ENCODE results near the gene ABCB6.
A peak's percentile ranks its signal among the peaks of the same experiment; 100 is the strongest.

The ABCB6 gene

GRCh38 chr2:219245148-219245898, 26.6 kb upstream of the ABCB6 start, which contains the start of the genes GLB1L and STK16:
Gene GLB1L (minus strand): TSS chr2:219245444. CDS start chr2:219243573, 1,871 bp downstream.
Gene STK16 (plus strand): TSS chr2:219245479. CDS start chr2:219246000, 521 bp downstream.
- DNase-seq, result peak; percentile 80 to 87 (median 82)

GRCh38 chr2:219244789-219245147, 26.0 kb upstream of the ABCB6 start:
- no peak for DNase-seq

DNA sequence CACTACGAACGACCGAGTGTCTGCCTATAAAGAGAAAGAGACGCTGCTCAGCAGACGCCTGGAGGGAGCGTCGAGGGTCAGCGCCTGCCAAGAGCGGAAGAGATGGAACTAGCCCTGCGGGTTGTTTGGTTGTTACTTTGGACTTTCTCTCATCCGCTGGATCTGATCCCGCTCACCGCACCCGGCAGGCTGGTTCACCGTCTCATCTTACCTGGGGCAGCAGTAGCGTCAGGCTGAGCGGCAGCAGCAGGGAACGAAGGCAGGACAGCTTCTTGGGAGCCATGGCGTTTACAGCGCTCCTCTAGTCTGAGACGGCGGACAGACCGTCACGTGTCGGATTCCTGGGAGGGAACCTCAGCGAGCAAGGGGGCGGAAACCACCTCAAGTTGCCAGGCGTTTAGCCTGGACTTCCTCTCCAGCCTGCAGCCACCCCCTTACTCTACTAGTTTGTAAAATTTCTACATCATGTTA, 24.6 kb upstream of the ABCB6 start:
- no peak for DNase-seq

GRCh38 chr2:219234331-219234730, 15.6 kb upstream of the ABCB6 start:
- DNase-seq, result no peak

DNA sequence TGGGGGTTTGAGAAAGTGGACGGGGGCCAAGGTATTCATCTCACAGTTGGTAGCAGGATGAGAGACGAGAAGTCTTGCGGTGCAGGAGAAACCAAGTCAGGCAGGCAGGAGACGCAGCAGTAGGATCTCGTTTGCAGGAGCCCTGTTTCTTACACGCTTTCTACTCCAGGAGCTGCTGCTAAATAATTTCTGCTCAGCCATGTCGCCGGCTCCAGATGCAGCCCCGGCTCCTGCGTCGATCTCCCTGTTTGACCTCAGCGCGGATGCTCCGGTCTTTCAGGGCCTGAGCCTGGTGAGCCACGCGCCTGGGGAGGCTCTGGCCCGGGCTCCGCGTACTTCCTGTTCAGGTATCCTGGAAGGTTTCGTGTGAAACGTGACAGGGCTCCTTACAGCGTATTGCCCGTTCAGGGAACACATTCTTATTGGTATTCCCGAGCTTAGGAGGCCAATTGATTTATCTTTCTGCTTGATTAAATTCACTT, 11.3 kb upstream of the ABCB6 start:
- DNase-seq, result no peak

- peak; percentile 90 to 96 (median 94) for DNase-seq
Measured at GRCh38 chr2:219229305-219230058, 10.7 kb upstream of the ABCB6 start, which contains the start of the genes ANKZF1 and ATG9A. Gene ANKZF1 (plus strand): TSS chr2:219229806. CDS start chr2:219230258, 452 bp downstream. Gene ATG9A (minus strand): TSS chr2:219229636. CDS start chr2:219228024, 1,612 bp downstream.

- DNase-seq, result no peak
Measured at GRCh38 chr2:219228911-219229304, 10.2 kb upstream of the ABCB6 start.

- DNase-seq, result no peak
Measured at GRCh38 chr2:219228041-219228910, 9.5 kb upstream of the ABCB6 start.

GRCh38 chr2:219225350-219225749, 6.6 kb upstream of the ABCB6 start:
- no peak for DNase-seq

GRCh38 chr2:219223831-219224610, 5.3 kb upstream of the ABCB6 start:
- DNase-seq, result no peak

GRCh38 chr2:219221957-219222518, 3.3 kb upstream of the ABCB6 start:
- DNase-seq, result no peak

GRCh38 chr2:219220652-219221402, 2.1 kb upstream of the ABCB6 start:
- DNase-seq, result no peak

GRCh38 chr2:219219784-219220532, 1.2 kb upstream of the ABCB6 start:
- DNase-seq, result no peak

GRCh38 chr2:219218217-219218731, 484 bp downstream of the ABCB6 start:
- no peak for DNase-seq

DNA sequence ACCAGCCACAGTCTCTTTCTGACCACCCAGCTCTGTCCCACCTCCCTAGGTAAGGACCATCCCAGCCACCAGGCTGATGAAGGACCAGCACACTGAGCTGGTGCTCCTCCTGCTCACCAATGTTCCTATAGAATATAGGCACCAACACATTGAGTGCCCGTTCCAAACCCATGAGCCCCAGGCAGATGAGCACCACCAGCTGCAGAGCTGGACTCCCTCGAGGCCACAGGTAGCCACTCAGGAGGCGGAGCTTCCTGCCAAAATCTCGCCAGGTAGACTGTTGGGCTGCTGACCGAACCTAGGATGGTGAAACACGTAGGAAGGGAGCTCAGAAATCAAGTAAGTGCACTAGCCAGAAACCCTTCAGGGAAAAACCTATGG, 2.2 kb downstream of the ABCB6 start:
- no peak for DNase-seq

- DNase-seq, result no peak
Measured at GRCh38 chr2:219215871-219216534, 2.8 kb downstream of the ABCB6 start.

DNA sequence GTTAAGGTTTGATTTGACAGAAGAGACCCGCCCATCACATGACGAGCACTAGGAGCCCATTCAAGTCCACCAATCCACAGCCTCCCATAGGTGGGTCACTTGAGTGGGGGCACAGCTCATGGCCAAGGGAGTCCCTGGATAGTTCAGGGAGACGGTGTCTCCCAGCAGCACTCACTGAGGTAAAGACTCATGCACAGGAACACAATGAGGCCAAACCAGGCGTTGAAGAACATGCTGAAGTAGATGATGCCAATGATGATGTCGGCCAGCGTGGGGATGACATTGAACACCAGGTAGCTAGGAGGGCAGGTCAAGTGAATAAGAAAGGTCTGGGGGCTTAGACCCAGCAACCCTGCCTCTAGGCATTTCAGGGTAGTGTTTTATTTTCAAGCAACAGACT, 4.0 kb downstream of the ABCB6 start:
- no peak for DNase-seq

DNA sequence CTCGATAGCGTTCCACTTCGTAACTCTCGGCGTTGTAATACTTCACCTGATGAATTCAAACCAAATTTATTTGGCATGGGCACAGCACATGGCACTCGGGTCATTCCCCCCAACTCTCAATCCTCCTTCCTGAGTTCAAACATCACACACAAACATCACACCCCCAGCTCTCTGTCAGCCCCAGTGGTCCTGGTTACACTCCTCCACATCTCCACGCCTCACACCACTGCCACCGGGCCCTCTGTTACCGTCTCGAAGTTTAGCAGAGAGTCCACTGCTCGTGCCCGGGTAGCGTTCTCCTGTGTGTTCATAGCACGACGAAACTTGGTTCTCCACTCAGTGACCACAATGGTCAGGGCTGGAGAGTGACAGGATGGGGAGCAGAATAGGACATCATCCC, 4.6 kb downstream of the ABCB6 start:
- DNase-seq, result no peak

- DNase-seq, result no peak
Measured at GRCh38 chr2:219213486-219214071, 5.2 kb downstream of the ABCB6 start.
